Fibroblast of the aortic adventitia (primary cell): ENCODE data around the gene RALGAPB. TPM values are rescaled to one million over a fixed set of nuclear protein-coding genes. Genes with fewer than 3 reads are reported as not detected.
A peak's percentile ranks its signal among the peaks of the same experiment; 100 is the strongest.
"Not testable (repeated sequence)": the region's sequence is repeated elsewhere in the genome, so short reads cannot be mapped to it uniquely, and the experiment has no call there.

Source experiments
- DNase-seq: peaks from one replicate; pipeline ENCODE4 v3.0.0-alpha.2; 2010; ENCODE audit warnings: low read depth
- H3K4me3 ChIP-seq: 2 replicates; pipeline ENCODE4 v1.5.1; 2011; ENCODE audit warnings: low read depth, mild to moderate bottlenecking, control low read depth, low read length, moderate library complexity
- total RNA-seq: library from RNA; depleted of rRNA; stranded (reverse); fragments of >200 nt; gene quantifications from 2 replicates; pipeline ENCODE4 v1.2.3, GENCODE V29; 2012; ENCODE audit warnings: low replicate concordance
- TF ChIP-seq, protein P1 (sequence below): IDR thresholded peaks from 2 replicates; pipeline ENCODE4 v1.5.1; 2011; ENCODE audit warnings: mild to moderate bottlenecking, low read length, control low read depth, inconsistent platforms; ENCODE audit not compliant: insufficient read depth

RALGAPB gene
- total RNA-seq, 1 donor, result 49.0 TPM

DNA sequence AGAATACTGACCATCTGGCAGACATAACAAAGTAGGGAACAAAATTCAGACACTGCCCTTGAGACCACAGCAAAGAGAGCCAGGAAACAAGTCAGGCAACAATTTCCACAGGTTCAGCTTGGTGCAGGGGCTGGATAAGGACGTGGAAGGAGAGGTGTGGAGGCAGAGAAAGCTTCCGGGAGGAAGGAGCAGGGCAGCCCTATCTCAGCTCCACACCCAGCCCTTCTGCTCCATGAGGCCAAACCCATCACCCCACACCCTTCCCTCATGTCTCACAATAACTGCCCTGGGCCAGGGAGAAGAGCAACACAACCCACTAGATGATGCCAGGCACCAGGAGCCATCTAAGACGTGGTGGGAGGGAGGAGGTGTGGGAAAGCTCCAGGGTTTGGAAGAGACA lies 43.3 kb upstream of the RALGAPB start:
- DNase-seq, result no peak
- TF ChIP-seq, protein P1, sequence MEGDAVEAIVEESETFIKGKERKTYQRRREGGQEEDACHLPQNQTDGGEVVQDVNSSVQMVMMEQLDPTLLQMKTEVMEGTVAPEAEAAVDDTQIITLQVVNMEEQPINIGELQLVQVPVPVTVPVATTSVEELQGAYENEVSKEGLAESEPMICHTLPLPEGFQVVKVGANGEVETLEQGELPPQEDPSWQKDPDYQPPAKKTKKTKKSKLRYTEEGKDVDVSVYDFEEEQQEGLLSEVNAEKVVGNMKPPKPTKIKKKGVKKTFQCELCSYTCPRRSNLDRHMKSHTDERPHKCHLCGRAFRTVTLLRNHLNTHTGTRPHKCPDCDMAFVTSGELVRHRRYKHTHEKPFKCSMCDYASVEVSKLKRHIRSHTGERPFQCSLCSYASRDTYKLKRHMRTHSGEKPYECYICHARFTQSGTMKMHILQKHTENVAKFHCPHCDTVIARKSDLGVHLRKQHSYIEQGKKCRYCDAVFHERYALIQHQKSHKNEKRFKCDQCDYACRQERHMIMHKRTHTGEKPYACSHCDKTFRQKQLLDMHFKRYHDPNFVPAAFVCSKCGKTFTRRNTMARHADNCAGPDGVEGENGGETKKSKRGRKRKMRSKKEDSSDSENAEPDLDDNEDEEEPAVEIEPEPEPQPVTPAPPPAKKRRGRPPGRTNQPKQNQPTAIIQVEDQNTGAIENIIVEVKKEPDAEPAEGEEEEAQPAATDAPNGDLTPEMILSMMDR, result no peak
- no peak overlapping the region for H3K4me3 ChIP-seq

- no peak for DNase-seq
- H3K4me3 ChIP-seq, result no peak overlapping the region
- TF ChIP-seq, protein P1, result no peak
These were observed 41.8 kb upstream of the RALGAPB start for GRCh38 chr20:38430679-38431325.

DNA sequence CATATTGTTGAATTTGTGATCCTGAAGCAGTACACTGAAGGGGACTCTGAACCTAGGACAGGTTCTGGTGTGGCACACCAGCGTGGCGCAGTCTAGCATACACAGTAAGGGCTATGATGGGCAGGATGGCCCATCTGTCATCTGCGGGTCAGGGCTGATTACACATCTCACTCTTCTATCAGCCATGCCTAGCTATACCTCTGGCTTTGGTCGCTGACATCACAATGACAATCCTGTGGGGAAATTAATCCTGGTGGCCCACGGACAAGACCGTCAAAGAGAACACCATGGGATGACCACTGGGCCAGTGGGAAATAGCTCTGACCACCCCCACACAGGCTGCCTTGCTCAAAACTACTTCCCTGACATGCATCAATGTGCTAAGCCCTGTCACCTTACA lies 40.4 kb upstream of the RALGAPB start:
- TF ChIP-seq, protein P1, result no peak
- DNase-seq, result no peak

DNA sequence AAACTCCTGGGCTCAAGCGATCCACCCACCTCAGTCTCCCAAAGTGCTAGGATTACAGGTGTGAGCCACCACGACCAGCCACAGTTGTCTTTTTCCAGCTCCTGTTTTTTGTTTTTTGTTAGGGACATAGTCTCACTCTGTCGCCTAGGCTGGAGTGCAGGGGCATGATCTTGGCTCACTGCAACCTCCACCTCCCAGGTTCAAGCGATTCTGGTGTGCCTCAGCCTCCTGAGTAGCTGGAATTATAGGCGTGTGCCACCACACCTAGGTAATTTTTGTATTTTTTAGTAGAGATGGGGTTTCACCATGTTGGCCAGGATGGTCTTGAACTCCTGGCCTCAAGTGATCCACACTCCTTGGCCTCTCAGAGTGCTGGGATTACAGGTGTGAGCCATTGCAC lies 39.8 kb upstream of the RALGAPB start:
- DNase-seq, H3K4me3 ChIP-seq: not testable (repeated sequence)

More for the DNA sequence above, 40.4 kb upstream of the RALGAPB start:
- no peak overlapping the region for H3K4me3 ChIP-seq

DNA sequence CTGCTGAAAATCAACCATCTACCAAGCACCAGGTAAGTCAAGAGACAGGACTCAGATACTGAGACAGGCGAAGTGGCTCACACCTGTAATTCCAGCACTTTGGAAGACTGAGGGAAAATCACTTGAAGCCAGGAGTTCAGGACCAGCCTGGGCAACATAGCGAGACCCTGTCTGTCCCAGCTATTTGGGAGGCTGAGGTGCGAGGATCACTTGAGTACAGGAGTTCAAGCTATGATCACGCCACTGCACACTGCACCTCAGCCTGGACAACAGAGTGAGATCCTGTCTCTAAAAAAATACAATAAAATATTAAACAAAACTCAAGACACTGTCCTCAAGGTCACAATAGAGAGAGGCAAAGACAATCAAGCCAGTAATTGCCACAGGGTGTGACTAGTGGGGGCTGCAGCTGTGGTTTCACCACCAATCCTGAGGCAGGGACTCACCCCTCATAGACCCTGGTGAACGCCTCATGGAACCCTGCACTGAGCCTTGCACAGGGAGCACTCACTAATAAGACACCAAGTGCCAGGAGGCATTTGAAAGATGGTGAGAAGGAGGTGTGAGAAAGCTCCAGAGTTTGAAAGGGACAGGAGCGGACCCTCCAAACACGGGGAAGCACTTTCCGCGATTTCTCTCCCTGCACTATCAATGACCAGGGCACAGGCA lies 39.2 kb upstream of the RALGAPB start:
- TF ChIP-seq, protein P1, result no peak

GRCh38 chr20:38434301-38434741 lies 38.3 kb upstream of the RALGAPB start:
- DNase-seq, result peak; percentile 24
- H3K4me3 ChIP-seq, result peak overlapping the region; percentile 90
- TF ChIP-seq, protein P1, result no peak

More for the DNA sequence above, 39.2 kb upstream of the RALGAPB start:
- no peak for DNase-seq
- peak overlapping the region; percentile 90 for H3K4me3 ChIP-seq

DNA sequence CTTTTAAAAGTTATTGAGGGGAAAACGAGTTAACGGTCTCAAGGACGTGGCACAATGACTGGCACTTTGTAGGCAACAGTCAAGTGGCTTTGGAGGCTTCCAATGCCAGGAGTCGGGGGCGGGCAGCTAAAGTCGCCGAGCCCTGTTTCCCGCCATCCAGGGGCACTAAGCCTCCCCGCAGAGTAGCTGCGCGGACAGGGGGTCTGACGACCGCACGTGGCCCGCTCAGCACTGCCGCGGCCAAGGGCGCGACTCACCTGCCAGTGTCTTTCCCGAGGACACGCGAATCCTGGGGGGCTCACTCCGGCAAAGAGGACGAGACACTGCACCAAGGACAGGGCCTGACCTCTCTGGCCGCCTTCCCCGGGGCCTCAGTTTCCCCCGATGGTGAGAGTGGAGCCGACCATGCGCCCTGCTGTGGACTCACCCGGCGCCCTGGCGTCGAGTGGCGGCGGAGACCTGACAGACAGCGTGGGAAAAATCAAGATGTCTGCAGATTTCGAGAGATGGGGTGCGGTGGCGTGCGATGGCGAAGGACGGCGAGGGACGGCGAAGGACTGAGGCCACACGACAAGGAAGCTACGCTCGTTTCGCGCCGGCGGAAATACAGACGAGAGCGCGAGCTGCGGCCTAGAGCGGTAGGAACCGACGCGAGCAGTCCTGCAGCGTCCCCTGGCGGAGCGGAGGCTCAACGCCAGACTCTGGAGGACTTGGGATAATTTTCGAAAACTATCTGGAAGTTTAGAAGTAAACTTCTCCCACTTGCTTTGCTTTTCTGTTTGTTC lies 37.7 kb upstream of the RALGAPB start, which contains the start of gene SNHG17:
Gene SNHG17, minus strand, starts transcription at position 559 of the 785 bp plus-strand sequence.
- DNase-seq, result peak; percentile 96
- TF ChIP-seq, protein P1, result peak; percentile 100
- H3K4me3 ChIP-seq, result peak within 1 kb of the TSS; percentile 90
